Endothelial cell of umbilical vein (primary cell): ENCODE measurements around the gene APLP2. TPM values are rescaled to one million over a fixed set of nuclear protein-coding genes. Genes with fewer than 3 reads are reported as not detected.
A peak's percentile ranks its signal among the peaks of the same experiment; 100 is the strongest.

ENCODE experiments used
- BruUV-seq: library from RNA; stranded (reverse); fragments of 400-500 nt; replicated peaks from 2 replicates; lab custom pipeline; 2021; lab: Mats Ljungman, UMichigan
- CTCF ChIA-PET: fragments of 300-600, 350-600 bp; sonication (Branson Sonifier 250); formaldehyde crosslinking; loops from one replicate; lab custom pipeline; 2021; ENCODE audit warnings: antibody characterized with exemption, inconsistent platforms; lab: Charles Lee
- POLR2A ChIA-PET: fragments of 300-600, 350-600 bp; sonication (Branson Sonifier 250); formaldehyde crosslinking; loops from one replicate; lab custom pipeline; 2021; ENCODE audit warnings: antibody characterized with exemption, inconsistent platforms; lab: Charles Lee
- DNase-seq: peaks from one replicate; pipeline ENCODE4 v3.0.0-alpha.2; 2011; ENCODE audit warnings: low read depth, low spot score
- FAIRE-seq: peaks from 2 replicates; lab custom pipeline; 2011; peaks lifted over from hg19 to GRCh38; lab: Jason Lieb, UNC
- H2AFZ ChIP-seq: 2 replicates; pipeline ENCODE4 v1.6.0; 2012; ENCODE audit warnings: low read depth, low read length, control low read depth, inconsistent platforms
- H3K27ac ChIP-seq: 2 replicates; pipeline ENCODE4 v1.5.1; 2011; ENCODE audit warnings: low read depth, mild to moderate bottlenecking, control low read depth, low read length, moderate library complexity; ENCODE audit not compliant: insufficient read depth
- H3K27me3 ChIP-seq, 2 experiments: 2 replicates each; pipeline versions ENCODE4 v1.6.0 to v1.6.1; 2011; ENCODE audit warnings: low read length in 2 of 2, mixed read lengths in 1 of 2; ENCODE audit not compliant: control insufficient read depth in 2 of 2, insufficient read depth in 2 of 2
- H3K36me3 ChIP-seq, 2 experiments: 2 replicates in 1 of 2; 3 replicates in 1 of 2; pipeline ENCODE4 v1.5.1; 2011; ENCODE audit warnings: low read length in 2 of 2, mild to moderate bottlenecking in 1 of 2, moderate library complexity in 1 of 2; ENCODE audit not compliant: control insufficient read depth in 2 of 2, insufficient read depth in 2 of 2; ENCODE audit errors: extremely low read depth in 1 of 2
- H3K4me1 ChIP-seq: 3 replicates; pipeline ENCODE4 v1.5.1; 2011; ENCODE audit warnings: mild to moderate bottlenecking, low read length; ENCODE audit not compliant: control insufficient read depth, insufficient read depth; ENCODE audit errors: extremely low read depth
- H3K4me2 ChIP-seq: 2 replicates; pipeline ENCODE4 v1.6.1; 2011; ENCODE audit warnings: low read length, control low read depth, mixed read lengths; ENCODE audit not compliant: insufficient read depth
- H3K4me3 ChIP-seq, 3 experiments: fragments of 200-600 bp in 1 of 3; sonication (generic), shearing (Covaris generic) in 1 of 3; replicated peaks in 1 of 3; 2 replicates each; pipeline ENCODE4 v1.5.1; 2011 to 2016; ENCODE audit warnings: control low read depth in 3 of 3, low read length in 3 of 3, mild to moderate bottlenecking in 2 of 3, inconsistent platforms in 1 of 3, low read depth in 1 of 3, moderate library complexity in 1 of 3; ENCODE audit not compliant: insufficient read depth in 1 of 3
- H3K79me2 ChIP-seq: 2 replicates; pipeline ENCODE4 v1.6.0; 2012; ENCODE audit warnings: low read length, inconsistent platforms; ENCODE audit not compliant: control insufficient read depth, insufficient read depth
- H3K9ac ChIP-seq: replicated peaks from 2 replicates; pipeline ENCODE3; 2011; ENCODE audit warnings: low read length, control low read depth; ENCODE audit not compliant: insufficient read depth; ENCODE audit errors: extremely low read depth
- H3K9me1 ChIP-seq: replicated peaks from 3 replicates; pipeline ENCODE4 v1.6.0; 2011; ENCODE audit warnings: mild to moderate bottlenecking, low read length; ENCODE audit not compliant: control insufficient read depth, insufficient read depth; ENCODE audit errors: extremely low read depth
- H3K9me3 ChIP-seq: replicated peaks from 2 replicates; pipeline ENCODE4 v1.5.1; 2012; ENCODE audit warnings: low read length, inconsistent platforms; ENCODE audit not compliant: control insufficient read depth, insufficient read depth
- H4K20me1 ChIP-seq: replicated peaks from 2 replicates; pipeline ENCODE3; 2011; ENCODE audit warnings: mild to moderate bottlenecking, low read length; ENCODE audit not compliant: control insufficient read depth, insufficient read depth; ENCODE audit errors: extremely low read depth
- EZH2 ChIP-seq: IDR thresholded peaks from 2 replicates; pipeline ENCODE4 v1.6.1; 2012; ENCODE audit warnings: borderline replicate concordance, low read depth, mild to moderate bottlenecking, moderate library complexity, low read length, inconsistent platforms; ENCODE audit not compliant: severe bottlenecking
- FOS ChIP-seq: IDR thresholded peaks from 2 replicates; pipeline ENCODE4 v1.6.1; 2011; ENCODE audit warnings: mild to moderate bottlenecking, low read length, moderate library complexity, borderline replicate concordance; ENCODE audit not compliant: insufficient read depth
- GATA2 ChIP-seq: IDR thresholded peaks from 2 replicates; pipeline ENCODE4 v1.7.0; 2011; ENCODE audit warnings: low read depth, mild to moderate bottlenecking, moderate library complexity, mixed read lengths, low read length; ENCODE audit not compliant: insufficient read length, insufficient read depth
- JUN ChIP-seq: IDR thresholded peaks from 2 replicates; pipeline ENCODE4 v1.6.1; 2011; ENCODE audit warnings: borderline replicate concordance, low read depth; ENCODE audit not compliant: insufficient read length, insufficient read depth
- MYC ChIP-seq: IDR thresholded peaks from one replicate; pipeline ENCODE4 v1.6.1; 2011; ENCODE audit warnings: mild to moderate bottlenecking, low read depth, low read length
- POLR2A ChIP-seq: IDR thresholded peaks from 2 replicates; pipeline ENCODE4 v1.6.1; 2012; ENCODE audit warnings: low read depth, mild to moderate bottlenecking, control low read depth, low read length
- POLR2AphosphoS5 ChIP-seq: IDR thresholded peaks from 2 replicates; pipeline ENCODE4 v1.6.1; 2012; ENCODE audit warnings: low read depth, mild to moderate bottlenecking, control low read depth, low read length, moderate library complexity; ENCODE audit not compliant: insufficient read depth
- dilution Hi-C: fragments of 300-500 bp; cut with MboI; formaldehyde crosslinking; loops from one replicate; pipeline ENCODE4 v1.15.0; 2019; ENCODE audit warnings: low sequenced_read_pairs; ENCODE audit not compliant: extremely low pct_ligation_motif_present
- intact Hi-C: fragments of 100-400 bp; cut with micrococcal nuclease; formaldehyde crosslinking; loops from one replicate; pipeline ENCODE4 v1.10.0; 2022
- polyA plus RNA-seq, 4 experiments: library from polyadenylated mRNA; depleted of rRNA in 3 of 4; stranded (reverse) in 3 of 4; unstranded in 1 of 4; fragments of >200 nt; gene quantifications; 2 replicates each; pipeline versions ENCODE4 v1.2.1 to v1.2.3, GENCODE V29; 2011 to 2012; ENCODE audit warnings: missing spikeins in 1 of 4
- total RNA-seq: library from RNA; stranded (reverse); gene quantifications from 2 replicates; pipeline ENCODE4 v1.2.3, GENCODE V29; 2021
- TF ChIP-seq, protein P1 (sequence below), 2 donors: IDR thresholded peaks; 1 replicate in 1 of 2; 2 replicates in 1 of 2; pipeline ENCODE4 v1.5.1; 2011; ENCODE audit warnings: low read length in 2 of 2, mild to moderate bottlenecking in 2 of 2, moderate library complexity in 2 of 2, control low read depth in 1 of 2, inconsistent platforms in 1 of 2, low read depth in 1 of 2; ENCODE audit not compliant: insufficient read depth in 1 of 2; ENCODE audit errors: extremely low read depth in 1 of 2
- TF ChIP-seq, protein P2 (sequence below): IDR thresholded peaks from 2 replicates; pipeline ENCODE4 v1.6.1; 2011; ENCODE audit not compliant: insufficient read depth, insufficient read length

APLP2 gene
- total and polyA plus RNA-seq, 2 donors (not counting 3 experiments of a cell fraction or from before 2014, with no cell fraction given): 493 to 543 TPM

DNA sequence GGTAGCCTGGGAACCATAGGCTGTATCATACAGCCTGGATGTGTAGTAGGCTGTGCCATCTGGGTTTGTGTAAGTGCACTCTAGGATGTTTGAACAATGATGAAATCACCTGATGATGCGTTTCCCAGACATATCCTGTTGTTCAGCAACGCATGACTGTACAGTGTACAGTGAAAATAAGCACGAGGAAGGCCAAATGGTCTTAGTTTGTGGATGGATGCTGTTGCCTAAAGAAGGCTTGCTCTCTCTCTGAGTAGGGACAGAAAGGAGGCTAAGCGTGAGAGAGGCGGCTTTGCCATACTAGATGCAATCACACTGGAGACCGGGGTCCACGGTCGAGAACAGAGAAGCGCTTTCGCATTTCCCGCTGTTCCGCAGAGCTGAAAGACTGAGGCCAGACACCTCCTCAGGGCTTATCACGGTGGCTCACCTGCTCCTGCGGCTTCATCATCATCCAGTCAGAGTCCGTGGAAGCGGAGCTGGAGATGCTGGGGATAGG lies 27.6 kb upstream of the APLP2 start:
- peak overlapping the region; percentile 5 for H2AFZ ChIP-seq
- peak; percentile 98 for FAIRE-seq

More for the DNA sequence above, 27.6 kb upstream of the APLP2 start:
- no peak overlapping the region for H3K4me2 ChIP-seq
- peak overlapping the region; percentile 88 for H3K27ac ChIP-seq
- CTCF ChIA-PET: no interaction called here
- no TSS peak for BruUV-seq
- H4K20me1 ChIP-seq: no peaks in the 10 kb centered on the region
- dilution Hi-C loops: no loop called here
- no peaks in the 10 kb centered on the region for H3K36me3 ChIP-seq
- DNase-seq: peak; percentile 95
- H3K9me1 ChIP-seq: no peaks in the 10 kb centered on the region
- H3K27me3 ChIP-seq: no peaks in the 10 kb centered on the region
- H3K79me2 ChIP-seq: no peaks in the 10 kb centered on the region
- H3K4me1 ChIP-seq: peaks cover 17% of the 10 kb centered on the region
- intact Hi-C loops: loop anchor here (1.0 kb wide), 4 partner anchors 19 to 80 kb away; partner anchors contain the start of gene APLP2
- POLR2A ChIA-PET: no interaction called here
- H3K9me3 ChIP-seq: no peaks in the 10 kb centered on the region
- no peak overlapping the region for H3K4me3 ChIP-seq
- TF ChIP-seq EZH2 (no peak), POLR2A (no peak), FOS (peak; percentile 97), POLR2AphosphoS5 (peak; percentile 96), MYC (peak; percentile 62), JUN (peak; percentile 96), GATA2 (peak; percentile 61)
- TF ChIP-seq, protein P1, sequence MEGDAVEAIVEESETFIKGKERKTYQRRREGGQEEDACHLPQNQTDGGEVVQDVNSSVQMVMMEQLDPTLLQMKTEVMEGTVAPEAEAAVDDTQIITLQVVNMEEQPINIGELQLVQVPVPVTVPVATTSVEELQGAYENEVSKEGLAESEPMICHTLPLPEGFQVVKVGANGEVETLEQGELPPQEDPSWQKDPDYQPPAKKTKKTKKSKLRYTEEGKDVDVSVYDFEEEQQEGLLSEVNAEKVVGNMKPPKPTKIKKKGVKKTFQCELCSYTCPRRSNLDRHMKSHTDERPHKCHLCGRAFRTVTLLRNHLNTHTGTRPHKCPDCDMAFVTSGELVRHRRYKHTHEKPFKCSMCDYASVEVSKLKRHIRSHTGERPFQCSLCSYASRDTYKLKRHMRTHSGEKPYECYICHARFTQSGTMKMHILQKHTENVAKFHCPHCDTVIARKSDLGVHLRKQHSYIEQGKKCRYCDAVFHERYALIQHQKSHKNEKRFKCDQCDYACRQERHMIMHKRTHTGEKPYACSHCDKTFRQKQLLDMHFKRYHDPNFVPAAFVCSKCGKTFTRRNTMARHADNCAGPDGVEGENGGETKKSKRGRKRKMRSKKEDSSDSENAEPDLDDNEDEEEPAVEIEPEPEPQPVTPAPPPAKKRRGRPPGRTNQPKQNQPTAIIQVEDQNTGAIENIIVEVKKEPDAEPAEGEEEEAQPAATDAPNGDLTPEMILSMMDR (IDR thresholded peaks at IDR 0.05; ENCODE audit: extremely low read depth in 1 of 2, insufficient read depth in 1 of 2, low read depth in 1 of 2, low read length in 2 of 2): no peak
- TF ChIP-seq, protein P2, sequence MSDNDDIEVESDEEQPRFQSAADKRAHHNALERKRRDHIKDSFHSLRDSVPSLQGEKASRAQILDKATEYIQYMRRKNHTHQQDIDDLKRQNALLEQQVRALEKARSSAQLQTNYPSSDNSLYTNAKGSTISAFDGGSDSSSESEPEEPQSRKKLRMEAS: peak; percentile 88
- peak overlapping the region; percentile 3 for H3K9ac ChIP-seq
